HL-60 (cell line): ENCODE results near the gene ARID1B.
A peak's percentile ranks its signal among the peaks of the same experiment; 100 is the strongest.

Experiments
- DNase-seq, 2 experiments: peaks; one replicate each; pipeline ENCODE4 v3.0.0-alpha.2; 2010 to 2020; ENCODE audit warnings: low read depth in 1 of 2, low spot score in 1 of 2
- H3K27ac ChIP-seq: fragments of 250-450 bp; sonication (Bioruptor Pico); replicated peaks from 2 replicates; pipeline ENCODE4 v1.5.1; 2020; ENCODE audit warnings: mild to moderate bottlenecking, moderate library complexity
- H3K27me3 ChIP-seq: fragments of 250-450 bp; sonication (Bioruptor Pico); 2 replicates; pipeline ENCODE4 v1.5.1; 2021; ENCODE audit warnings: mild to moderate bottlenecking, moderate library complexity; ENCODE audit not compliant: insufficient read depth, poor library complexity, severe bottlenecking
- H3K4me3 ChIP-seq: replicated peaks from 2 replicates; pipeline ENCODE4 v1.5.1; 2011; ENCODE audit warnings: mild to moderate bottlenecking, control low read depth, low read length; ENCODE audit not compliant: insufficient read depth
- GABPA ChIP-seq: IDR thresholded peaks from 2 replicates; pipeline ENCODE4 v1.6.1; 2012; ENCODE audit warnings: low read depth
- POLR2AphosphoS5 ChIP-seq: IDR thresholded peaks from 2 replicates; pipeline ENCODE4 v1.6.1; 2012; ENCODE audit warnings: low read depth
- SPI1 ChIP-seq: IDR thresholded peaks from 2 replicates; pipeline ENCODE4 v1.6.1; 2012; ENCODE audit warnings: low read depth, mild to moderate bottlenecking, borderline replicate concordance
- TF ChIP-seq, protein P1 (sequence below): IDR thresholded peaks from 2 replicates; pipeline ENCODE4 v1.6.1; 2012; ENCODE audit warnings: low read depth; ENCODE audit not compliant: insufficient replicate concordance
- TF ChIP-seq, protein P2 (sequence below): IDR thresholded peaks from one replicate; pipeline ENCODE4 v1.5.1; 2011; ENCODE audit warnings: low read length, control low read depth, inconsistent platforms; ENCODE audit not compliant: insufficient read depth

Gene ARID1B

DNA sequence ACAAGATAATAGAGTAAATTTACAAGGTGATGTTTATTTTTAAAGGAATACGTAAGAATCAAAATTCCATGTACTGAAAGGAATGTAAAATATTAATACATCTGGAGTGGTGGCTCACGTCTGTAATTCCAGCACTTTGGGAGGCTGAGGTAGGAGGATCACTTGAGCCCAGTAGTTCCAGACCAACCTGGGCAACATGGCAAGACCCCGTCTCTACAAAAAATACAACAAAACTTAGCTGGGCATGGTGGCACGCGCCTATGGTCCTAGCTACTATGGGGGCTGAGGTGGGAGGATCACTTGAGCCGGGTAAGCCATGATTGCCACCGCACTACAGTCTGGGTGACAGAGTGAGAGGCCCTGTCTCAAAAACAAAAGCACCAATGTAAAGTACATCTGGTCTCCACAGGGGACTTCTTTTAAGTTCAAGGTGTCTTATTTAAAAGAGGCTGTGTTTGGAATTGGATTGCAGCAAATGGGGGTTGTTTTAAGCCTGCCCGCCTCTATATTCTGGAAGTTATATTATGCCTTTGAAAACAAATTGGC, 36.9 kb downstream of the ARID1B start:
- Histone ChIP-seq H3K27ac (no peak overlapping the region), H3K27me3 (no peaks in the 10 kb centered on the region), H3K4me3 (no peak overlapping the region)
- TF ChIP-seq SPI1 (no peak), GABPA (no peak), POLR2AphosphoS5 (no peak)
- TF ChIP-seq, protein P1, sequence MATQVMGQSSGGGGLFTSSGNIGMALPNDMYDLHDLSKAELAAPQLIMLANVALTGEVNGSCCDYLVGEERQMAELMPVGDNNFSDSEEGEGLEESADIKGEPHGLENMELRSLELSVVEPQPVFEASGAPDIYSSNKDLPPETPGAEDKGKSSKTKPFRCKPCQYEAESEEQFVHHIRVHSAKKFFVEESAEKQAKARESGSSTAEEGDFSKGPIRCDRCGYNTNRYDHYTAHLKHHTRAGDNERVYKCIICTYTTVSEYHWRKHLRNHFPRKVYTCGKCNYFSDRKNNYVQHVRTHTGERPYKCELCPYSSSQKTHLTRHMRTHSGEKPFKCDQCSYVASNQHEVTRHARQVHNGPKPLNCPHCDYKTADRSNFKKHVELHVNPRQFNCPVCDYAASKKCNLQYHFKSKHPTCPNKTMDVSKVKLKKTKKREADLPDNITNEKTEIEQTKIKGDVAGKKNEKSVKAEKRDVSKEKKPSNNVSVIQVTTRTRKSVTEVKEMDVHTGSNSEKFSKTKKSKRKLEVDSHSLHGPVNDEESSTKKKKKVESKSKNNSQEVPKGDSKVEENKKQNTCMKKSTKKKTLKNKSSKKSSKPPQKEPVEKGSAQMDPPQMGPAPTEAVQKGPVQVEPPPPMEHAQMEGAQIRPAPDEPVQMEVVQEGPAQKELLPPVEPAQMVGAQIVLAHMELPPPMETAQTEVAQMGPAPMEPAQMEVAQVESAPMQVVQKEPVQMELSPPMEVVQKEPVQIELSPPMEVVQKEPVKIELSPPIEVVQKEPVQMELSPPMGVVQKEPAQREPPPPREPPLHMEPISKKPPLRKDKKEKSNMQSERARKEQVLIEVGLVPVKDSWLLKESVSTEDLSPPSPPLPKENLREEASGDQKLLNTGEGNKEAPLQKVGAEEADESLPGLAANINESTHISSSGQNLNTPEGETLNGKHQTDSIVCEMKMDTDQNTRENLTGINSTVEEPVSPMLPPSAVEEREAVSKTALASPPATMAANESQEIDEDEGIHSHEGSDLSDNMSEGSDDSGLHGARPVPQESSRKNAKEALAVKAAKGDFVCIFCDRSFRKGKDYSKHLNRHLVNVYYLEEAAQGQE = no peak
- TF ChIP-seq, protein P2, sequence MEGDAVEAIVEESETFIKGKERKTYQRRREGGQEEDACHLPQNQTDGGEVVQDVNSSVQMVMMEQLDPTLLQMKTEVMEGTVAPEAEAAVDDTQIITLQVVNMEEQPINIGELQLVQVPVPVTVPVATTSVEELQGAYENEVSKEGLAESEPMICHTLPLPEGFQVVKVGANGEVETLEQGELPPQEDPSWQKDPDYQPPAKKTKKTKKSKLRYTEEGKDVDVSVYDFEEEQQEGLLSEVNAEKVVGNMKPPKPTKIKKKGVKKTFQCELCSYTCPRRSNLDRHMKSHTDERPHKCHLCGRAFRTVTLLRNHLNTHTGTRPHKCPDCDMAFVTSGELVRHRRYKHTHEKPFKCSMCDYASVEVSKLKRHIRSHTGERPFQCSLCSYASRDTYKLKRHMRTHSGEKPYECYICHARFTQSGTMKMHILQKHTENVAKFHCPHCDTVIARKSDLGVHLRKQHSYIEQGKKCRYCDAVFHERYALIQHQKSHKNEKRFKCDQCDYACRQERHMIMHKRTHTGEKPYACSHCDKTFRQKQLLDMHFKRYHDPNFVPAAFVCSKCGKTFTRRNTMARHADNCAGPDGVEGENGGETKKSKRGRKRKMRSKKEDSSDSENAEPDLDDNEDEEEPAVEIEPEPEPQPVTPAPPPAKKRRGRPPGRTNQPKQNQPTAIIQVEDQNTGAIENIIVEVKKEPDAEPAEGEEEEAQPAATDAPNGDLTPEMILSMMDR = no peak
- DNase-seq = no peak

DNA sequence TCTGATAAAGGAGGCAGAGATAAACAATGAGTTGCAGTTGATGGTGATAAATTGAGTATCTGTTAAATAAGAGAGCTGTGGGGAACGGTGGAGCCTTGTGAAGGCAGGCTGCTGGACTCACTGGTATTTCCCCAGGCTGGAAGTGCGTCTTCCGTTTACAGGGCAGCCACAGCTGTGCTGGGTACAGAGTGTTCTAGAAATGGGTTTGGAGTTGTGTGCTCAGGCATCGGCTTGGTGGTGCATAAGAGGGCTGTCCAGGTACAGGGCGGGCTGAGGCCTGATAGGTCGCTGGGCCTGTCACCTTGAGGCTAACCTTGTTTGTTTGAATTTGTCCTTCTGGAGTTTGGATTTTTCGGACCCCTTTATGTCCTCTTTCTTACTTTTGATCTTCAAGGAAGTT, 39.3 kb downstream of the ARID1B start:
- Histone ChIP-seq H3K27ac (no peak overlapping the region), H3K4me3 (no peak overlapping the region), H3K27me3 (no peaks in the 10 kb centered on the region)
- DNase-seq = peak in 1 of 2 experiments; percentile 23
- TF ChIP-seq, protein P1 = no peak
- TF ChIP-seq, protein P2 = no peak
- TF ChIP-seq GABPA (no peak), POLR2AphosphoS5 (no peak), SPI1 (no peak)

DNA sequence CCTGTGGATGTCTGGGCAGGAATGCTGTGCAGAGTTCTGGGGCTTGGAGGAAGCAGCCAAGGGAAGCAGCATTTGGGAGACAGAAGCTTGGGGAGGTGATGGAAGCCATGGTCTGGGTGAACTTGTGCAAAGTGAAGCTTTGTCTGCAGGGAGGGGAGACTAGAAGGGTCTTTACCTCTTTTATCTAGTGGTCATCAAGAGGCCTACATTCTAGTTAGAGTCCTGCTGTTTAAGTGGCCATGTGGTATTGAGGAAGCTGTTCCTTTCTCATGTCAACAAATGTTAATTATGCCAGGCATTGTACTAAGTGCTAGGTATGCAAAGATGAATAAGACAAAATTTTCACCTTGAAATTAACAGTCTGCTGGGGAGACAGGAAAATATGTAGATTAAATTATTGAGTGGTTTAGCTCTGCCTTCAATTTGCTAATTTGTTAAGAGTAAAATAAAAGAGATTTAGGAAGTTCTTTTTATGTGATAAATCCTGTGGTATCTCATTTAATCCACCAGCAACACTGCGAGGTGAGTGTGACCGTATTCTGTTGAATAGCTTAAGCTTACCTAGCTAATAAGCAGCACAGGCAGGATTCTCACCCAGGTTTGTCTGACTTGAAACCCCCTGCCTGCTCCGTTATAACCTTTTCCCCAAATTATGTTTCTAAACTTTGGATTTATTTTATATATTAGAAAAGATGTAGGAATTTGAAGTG, 43.1 kb downstream of the ARID1B start:
- Histone ChIP-seq H3K27ac (no peak overlapping the region), H3K4me3 (no peak overlapping the region), H3K27me3 (no peaks in the 10 kb centered on the region)
- DNase-seq = no peak
- TF ChIP-seq SPI1 = no peak
- TF ChIP-seq, protein P2 = no peak
- no peak for TF ChIP-seq POLR2AphosphoS5
- TF ChIP-seq GABPA = no peak
- TF ChIP-seq, protein P1 = no peak
